NCI-H748 (cell line): Measurements from ENCODE around the gene NFYC.
"Not testable (repeated sequence)": the region's sequence is repeated elsewhere in the genome, so short reads cannot be mapped to it uniquely, and the experiment has no call there.

Source experiments
- DNase-seq: peaks from one replicate; lab custom pipeline; 2025; ENCODE audit not compliant: unreplicated experiment; lab: John Stamatoyannopoulos, UW

Gene NFYC

GRCh38 chr1:40704817-40705733 is 13.6 kb downstream of the NFYC start:
- no peak for DNase-seq

GRCh38 chr1:40706626-40707025 is 15.1 kb downstream of the NFYC start:
- no peak for DNase-seq

- DNase-seq: peak; percentile 100
These were observed 17.2 kb downstream of the NFYC start for GRCh38 chr1:40708750-40709099.

- DNase-seq: peak; percentile 100
These were observed 17.7 kb downstream of the NFYC start for GRCh38 chr1:40709100-40709801.

- no peak for DNase-seq
These were observed 18.3 kb downstream of the NFYC start for GRCh38 chr1:40709802-40710278.

GRCh38 chr1:40710581-40711315 is 19.2 kb downstream of the NFYC start:
- no peak for DNase-seq

GRCh38 chr1:40711465-40712404 is 20.2 kb downstream of the NFYC start:
- DNase-seq: peak; percentile 78

GRCh38 chr1:40712405-40712944 is 21.0 kb downstream of the NFYC start:
- DNase-seq: peak; percentile 99

GRCh38 chr1:40712997-40713396 is 21.5 kb downstream of the NFYC start:
- DNase-seq: no peak

GRCh38 chr1:40715491-40716059 is 24.1 kb downstream of the NFYC start:
- DNase-seq: no peak

- DNase-seq: no peak
These were observed 25.6 kb downstream of the NFYC start for GRCh38 chr1:40717065-40717464.

GRCh38 chr1:40717955-40718354 is 26.5 kb downstream of the NFYC start:
- DNase-seq: no peak

GRCh38 chr1:40720493-40720892 is 29.0 kb downstream of the NFYC start:
- DNase-seq: no peak

GRCh38 chr1:40722622-40723021 is 31.1 kb downstream of the NFYC start:
- DNase-seq: no peak

GRCh38 chr1:40723196-40723955 is 31.9 kb downstream of the NFYC start:
- no peak for DNase-seq

GRCh38 chr1:40727662-40728061 is 36.2 kb downstream of the NFYC start:
- DNase-seq: not testable (repeated sequence)

GRCh38 chr1:40729316-40729862 is 37.9 kb downstream of the NFYC start:
- not testable (repeated sequence) for DNase-seq

GRCh38 chr1:40732756-40733301 is 41.3 kb downstream of the NFYC start:
- no peak for DNase-seq
